ENCODE measurements around the gene SRP14.

The SRP14 gene

DNA sequence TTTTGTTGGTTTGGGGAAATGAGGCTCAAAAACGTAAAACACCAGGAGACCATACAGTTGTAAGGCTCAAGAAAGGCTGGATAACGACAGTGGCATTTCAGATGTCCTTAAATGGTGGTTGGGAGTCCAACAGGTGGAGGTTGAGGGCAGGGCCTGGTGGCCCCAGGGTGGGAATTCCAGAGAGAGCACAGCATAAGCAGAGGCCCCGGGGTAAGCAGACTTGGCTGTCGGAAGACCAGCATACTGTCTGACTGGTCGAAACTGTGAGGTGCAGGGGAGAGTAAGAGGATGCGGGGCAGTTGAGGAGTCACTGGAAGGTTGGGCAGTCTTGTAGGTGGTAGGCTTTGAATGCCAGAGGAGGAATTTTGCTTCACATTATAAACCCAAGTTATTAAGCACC is 48.3 kb downstream of the SRP14 start:
- no peak for DNase-seq (ENCODE audit: low read depth in 4 of 4, low spot score in 1 of 4)

DNA sequence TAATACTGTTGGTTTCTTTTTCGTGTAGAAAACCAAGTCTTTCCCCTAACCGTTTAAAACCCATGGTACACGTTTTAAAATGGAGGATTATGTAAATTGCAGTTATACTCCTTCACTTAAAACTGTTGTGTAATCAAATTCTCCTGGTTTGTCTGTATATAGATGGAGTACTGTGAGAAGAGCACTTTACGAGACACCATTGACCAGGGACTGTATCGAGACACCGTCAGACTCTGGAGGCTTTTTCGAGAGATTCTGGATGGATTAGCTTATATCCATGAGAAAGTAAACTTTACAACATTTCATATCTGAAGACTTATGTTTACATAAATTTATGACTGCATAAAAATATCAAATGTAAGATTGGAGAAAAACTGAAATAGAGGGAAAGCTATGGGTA is 51.2 kb downstream of the SRP14 start:
- DNase-seq (ENCODE audit: low read depth in 4 of 4, low spot score in 1 of 4): no peak

Data from stimulated activated CD4-positive, alpha-beta T cell treated with anti-CD3 and anti-CD28 coated beads, Interleukin-1b, Interleukin-23, amount 100 ng/mL, for 24 hours (primary cell).